Memory B cell (primary cell): ENCODE measurements around the gene DPP6.

ENCODE experiments used
- ATAC-seq: fragments of 150-1000 bp; cut with Tn5 transposase; 2 replicates; pipeline ENCODE4 v1.10.0; 2021; ENCODE audit warnings: low read depth, mild to moderate bottlenecking, moderate library complexity
- DNase-seq, 2 donors: peaks; one replicate each; pipeline ENCODE4 v3.0.0; 2022; ENCODE audit warnings: low spot score in 2 of 2
- H3K27ac Mint-ChIP-seq: one replicate; pipeline ENCODE4 v1.8.0; 2022; ENCODE audit warnings: mild to moderate bottlenecking, moderate library complexity, mixed read lengths
- H3K27me3 Mint-ChIP-seq: one replicate; pipeline ENCODE4 v1.8.0; 2022; ENCODE audit warnings: mixed read lengths
- H3K36me3 Mint-ChIP-seq: one replicate; pipeline ENCODE4 v1.8.0; 2022; ENCODE audit warnings: mild to moderate bottlenecking, mixed read lengths
- H3K4me1 Mint-ChIP-seq: one replicate; pipeline ENCODE4 v1.8.0; 2022; ENCODE audit warnings: mixed read lengths
- H3K4me3 Mint-ChIP-seq: one replicate; pipeline ENCODE4 v1.8.0; 2022; ENCODE audit warnings: mild to moderate bottlenecking, moderate library complexity, mixed read lengths
- H3K9me3 Mint-ChIP-seq: one replicate; pipeline ENCODE4 v1.8.0; 2022; ENCODE audit warnings: mixed read lengths

Gene DPP6

DNA sequence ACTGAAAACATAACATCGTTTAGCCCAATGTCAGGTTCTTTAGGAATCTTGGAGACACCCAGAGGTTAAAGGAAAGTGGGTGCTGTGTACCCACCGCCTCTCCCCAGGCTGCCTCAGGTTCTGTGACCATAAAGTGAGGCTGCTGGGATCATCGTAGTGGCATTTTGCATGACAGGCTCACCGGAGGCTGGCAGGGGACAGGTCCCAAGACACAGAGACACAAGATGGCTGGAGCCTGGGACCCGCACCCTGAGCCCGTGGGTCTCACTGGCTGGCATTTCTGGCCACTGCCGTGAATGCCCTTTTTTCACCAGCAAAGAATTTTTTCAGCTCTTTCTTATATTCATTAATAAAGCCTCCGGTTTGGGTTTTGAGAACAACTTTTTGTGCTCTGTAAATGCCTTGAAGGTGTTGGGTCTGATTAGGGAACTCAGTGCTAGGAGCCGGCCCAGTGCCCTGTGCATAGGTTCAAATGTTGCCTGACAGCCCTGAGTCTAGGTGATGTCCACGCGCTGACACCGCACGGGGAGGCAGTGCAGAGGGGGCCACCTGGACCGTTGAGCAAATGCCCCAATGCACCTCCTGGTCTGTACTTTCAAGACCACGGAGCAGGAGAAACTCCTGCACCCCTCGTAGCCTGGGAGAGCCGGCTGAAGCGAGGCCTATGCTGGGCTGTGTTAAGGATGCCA lies 820.8 kb downstream of the DPP6 start:
- DNase-seq: no peak
- peaks cover 27% of the 10 kb centered on the region for H3K27me3 Mint-ChIP-seq
- H3K9me3 Mint-ChIP-seq: no peaks in the 10 kb centered on the region
- no peak overlapping the region for H3K27ac Mint-ChIP-seq
- no peak overlapping the region for H3K4me3 Mint-ChIP-seq
- ATAC-seq: no peak
- H3K36me3 Mint-ChIP-seq: no peaks in the 10 kb centered on the region
- no peaks in the 10 kb centered on the region for H3K4me1 Mint-ChIP-seq

DNA sequence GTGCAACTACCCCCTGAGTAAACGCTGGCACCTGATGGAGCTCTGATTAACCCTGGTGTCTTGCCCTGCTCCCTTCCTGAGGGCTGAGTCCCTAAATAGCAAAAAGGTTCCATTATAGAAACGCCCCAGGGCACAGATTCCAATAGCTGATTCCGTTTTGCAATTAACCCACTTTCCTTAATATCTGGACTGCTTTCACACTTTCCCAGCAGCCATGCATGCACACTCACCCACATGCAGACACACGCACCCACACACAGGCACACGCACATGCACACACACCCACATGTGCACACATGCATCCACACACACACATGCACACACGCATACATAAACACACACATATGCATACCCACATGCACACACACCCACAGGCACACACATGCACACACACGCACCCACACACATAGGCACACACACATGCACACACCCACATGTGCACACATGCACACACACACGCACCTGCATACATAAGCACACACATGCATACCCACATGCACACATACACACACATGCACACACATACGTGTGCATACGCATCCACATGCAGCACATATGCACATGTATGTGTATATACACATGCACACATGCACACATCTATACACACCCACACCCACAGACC lies 821.4 kb downstream of the DPP6 start:
- ATAC-seq: no peak
- no peak overlapping the region for H3K27ac Mint-ChIP-seq
- peaks cover 27% of the 10 kb centered on the region for H3K27me3 Mint-ChIP-seq
- no peaks in the 10 kb centered on the region for H3K4me1 Mint-ChIP-seq
- no peaks in the 10 kb centered on the region for H3K9me3 Mint-ChIP-seq
- H3K4me3 Mint-ChIP-seq: no peak overlapping the region
- H3K36me3 Mint-ChIP-seq: no peaks in the 10 kb centered on the region
- DNase-seq: no peak

DNA sequence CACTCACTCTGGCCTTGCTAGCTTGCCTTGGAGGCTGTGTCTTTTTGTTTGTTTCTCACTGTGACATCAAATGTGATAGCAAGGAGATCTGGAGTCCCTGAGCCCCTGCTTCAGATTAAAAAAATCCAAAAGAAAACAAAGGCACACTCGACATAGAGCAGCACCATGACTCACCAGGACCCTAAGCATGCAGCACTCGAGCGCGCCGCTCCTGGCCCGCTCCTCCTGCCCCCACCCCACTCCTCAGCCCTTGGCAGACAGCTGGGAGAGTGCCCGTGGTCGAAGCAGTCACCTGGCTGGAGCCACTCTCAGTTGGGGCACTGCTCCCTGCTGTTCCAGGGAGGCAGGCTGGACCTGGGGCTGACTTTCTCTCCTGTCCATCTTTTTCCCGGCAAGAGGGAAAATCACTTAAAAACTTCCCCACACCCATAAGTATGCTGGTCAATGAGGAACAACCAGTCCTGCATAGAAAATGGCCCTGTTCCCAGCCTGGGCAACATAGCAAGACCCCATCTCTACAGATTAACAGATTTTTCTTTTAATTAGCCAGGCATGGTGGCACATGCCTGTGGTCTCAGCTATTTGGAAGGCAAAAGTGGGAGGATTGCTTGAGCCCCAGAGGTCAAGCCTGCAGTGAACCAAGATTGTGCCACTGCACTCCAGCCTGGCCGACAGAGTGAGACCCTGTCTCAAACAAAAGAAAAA lies 822.4 kb downstream of the DPP6 start:
- Mint-ChIP-seq H3K27ac (no peak overlapping the region), H3K36me3 (no peaks in the 10 kb centered on the region), H3K4me3 (no peak overlapping the region), H3K27me3 (peaks cover 21% of the 10 kb centered on the region), H3K4me1 (no peaks in the 10 kb centered on the region), H3K9me3 (no peaks in the 10 kb centered on the region)
- ATAC-seq: no peak
- no peak for DNase-seq

GRCh38 chr7:154875297-154875696 lies 823.1 kb downstream of the DPP6 start:
- peaks cover 21% of the 10 kb centered on the region for H3K27me3 Mint-ChIP-seq
- no peak overlapping the region for H3K4me3 Mint-ChIP-seq

GRCh38 chr7:154876516-154876915 lies 824.3 kb downstream of the DPP6 start:
- Mint-ChIP-seq H3K36me3 (no peaks in the 10 kb centered on the region), H3K27ac (no peak overlapping the region), H3K4me3 (no peak overlapping the region), H3K9me3 (no peaks in the 10 kb centered on the region), H3K27me3 (peaks cover 19% of the 10 kb centered on the region), H3K4me1 (no peaks in the 10 kb centered on the region)
- DNase-seq: no peak
- ATAC-seq: no peak

More at GRCh38 chr7:154875297-154875696, 823.1 kb downstream of the DPP6 start:
- Mint-ChIP-seq H3K27ac (no peak overlapping the region), H3K36me3 (no peaks in the 10 kb centered on the region), H3K4me1 (no peaks in the 10 kb centered on the region), H3K9me3 (no peaks in the 10 kb centered on the region)
- no peak for DNase-seq
- no peak for ATAC-seq

- Mint-ChIP-seq H3K36me3 (no peaks in the 10 kb centered on the region), H3K4me3 (no peak overlapping the region), H3K4me1 (no peaks in the 10 kb centered on the region), H3K27ac (no peak overlapping the region), H3K9me3 (no peaks in the 10 kb centered on the region), H3K27me3 (peaks cover 19% of the 10 kb centered on the region)
- no peak for ATAC-seq
- DNase-seq: no peak
Measured at GRCh38 chr7:154877031-154877430, 824.8 kb downstream of the DPP6 start.

- Mint-ChIP-seq H3K4me3 (no peak overlapping the region), H3K36me3 (no peaks in the 10 kb centered on the region)
- ATAC-seq: no peak
Measured at GRCh38 chr7:154879629-154880028, 827.4 kb downstream of the DPP6 start.

GRCh38 chr7:154880513-154880912 lies 828.3 kb downstream of the DPP6 start:
- H3K27me3 Mint-ChIP-seq: peaks cover 8% of the 10 kb centered on the region
- no peaks in the 10 kb centered on the region for H3K9me3 Mint-ChIP-seq
- ATAC-seq (no peak), DNase-seq (no peak)
- no peak overlapping the region for H3K4me3 Mint-ChIP-seq
- no peak overlapping the region for H3K27ac Mint-ChIP-seq
- no peaks in the 10 kb centered on the region for H3K4me1 Mint-ChIP-seq
- H3K36me3 Mint-ChIP-seq: no peaks in the 10 kb centered on the region

More at GRCh38 chr7:154879629-154880028, 827.4 kb downstream of the DPP6 start:
- H3K27me3 Mint-ChIP-seq: peaks cover 10% of the 10 kb centered on the region
- H3K27ac Mint-ChIP-seq: no peak overlapping the region
- DNase-seq: no peak
- H3K4me1 Mint-ChIP-seq: no peaks in the 10 kb centered on the region
- no peaks in the 10 kb centered on the region for H3K9me3 Mint-ChIP-seq

DNA sequence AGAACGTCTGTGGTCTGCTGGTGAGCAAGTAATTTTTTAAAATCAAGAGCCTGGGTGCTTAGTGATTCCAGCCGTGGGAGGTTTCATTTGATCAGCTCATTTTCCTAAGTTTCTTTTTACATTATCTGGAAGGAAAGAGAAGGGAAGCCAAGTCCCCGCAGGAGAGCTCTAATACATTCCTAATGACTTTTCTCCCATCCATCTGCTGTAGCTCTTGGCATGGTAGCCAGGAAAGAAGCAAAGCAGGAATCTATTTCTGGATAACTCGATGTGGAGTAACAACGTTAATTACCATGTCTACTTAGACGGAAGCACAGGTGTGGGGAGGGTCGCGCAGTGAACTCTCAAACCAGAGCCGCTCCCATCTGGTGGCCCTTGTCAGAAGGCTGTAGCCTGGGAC lies 828.8 kb downstream of the DPP6 start:
- Mint-ChIP-seq H3K4me1 (no peaks in the 10 kb centered on the region), H3K4me3 (no peak overlapping the region), H3K9me3 (no peaks in the 10 kb centered on the region), H3K27me3 (peaks cover 4% of the 10 kb centered on the region), H3K36me3 (no peaks in the 10 kb centered on the region), H3K27ac (no peak overlapping the region)
- ATAC-seq (no peak), DNase-seq (no peak)

GRCh38 chr7:154881526-154881925 lies 829.3 kb downstream of the DPP6 start:
- Mint-ChIP-seq H3K9me3 (no peaks in the 10 kb centered on the region), H3K27me3 (peaks cover 2% of the 10 kb centered on the region), H3K4me3 (no peak overlapping the region), H3K36me3 (no peaks in the 10 kb centered on the region), H3K27ac (no peak overlapping the region), H3K4me1 (no peaks in the 10 kb centered on the region)
- no peak for ATAC-seq
- no peak for DNase-seq

- no peak for ATAC-seq
- Mint-ChIP-seq H3K27me3 (no peaks in the 10 kb centered on the region), H3K4me3 (no peak overlapping the region), H3K9me3 (no peaks in the 10 kb centered on the region), H3K27ac (no peak overlapping the region), H3K36me3 (no peaks in the 10 kb centered on the region), H3K4me1 (no peaks in the 10 kb centered on the region)
- DNase-seq: no peak
Measured at GRCh38 chr7:154882931-154883474, 830.8 kb downstream of the DPP6 start.

GRCh38 chr7:154884348-154884920 lies 832.2 kb downstream of the DPP6 start:
- no peaks in the 10 kb centered on the region for H3K4me1 Mint-ChIP-seq
- H3K4me3 Mint-ChIP-seq: no peak overlapping the region
- peaks cover 1% of the 10 kb centered on the region for H3K27me3 Mint-ChIP-seq
- no peaks in the 10 kb centered on the region for H3K36me3 Mint-ChIP-seq
- no peak overlapping the region for H3K27ac Mint-ChIP-seq
- ATAC-seq (no peak), DNase-seq (no peak)
- H3K9me3 Mint-ChIP-seq: peaks cover 2% of the 10 kb centered on the region

DNA sequence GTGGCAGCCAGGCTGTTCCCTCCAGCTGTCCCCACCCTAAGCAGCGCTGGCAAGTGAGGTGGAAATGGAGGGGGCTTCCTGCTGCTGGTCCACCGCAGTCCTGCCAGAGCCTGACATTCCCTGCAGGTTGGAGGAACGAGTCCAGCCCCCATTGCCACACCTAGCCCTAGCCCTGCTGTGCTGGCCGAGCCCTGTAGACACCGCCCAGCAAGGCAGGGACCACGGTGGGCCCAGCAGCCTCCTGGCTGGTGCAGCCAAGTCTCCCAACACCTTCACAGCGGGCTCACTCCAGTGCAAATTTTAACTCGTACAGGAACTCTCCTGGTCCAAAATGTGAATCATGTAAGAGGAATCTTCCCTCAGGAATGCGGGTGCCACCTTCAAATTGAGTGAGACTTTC lies 834.4 kb downstream of the DPP6 start:
- Mint-ChIP-seq H3K27ac (no peak overlapping the region), H3K4me3 (no peak overlapping the region), H3K4me1 (no peaks in the 10 kb centered on the region), H3K36me3 (no peaks in the 10 kb centered on the region), H3K9me3 (peaks cover 2% of the 10 kb centered on the region), H3K27me3 (peaks cover 3% of the 10 kb centered on the region)
- no peak for DNase-seq
- no peak for ATAC-seq

DNA sequence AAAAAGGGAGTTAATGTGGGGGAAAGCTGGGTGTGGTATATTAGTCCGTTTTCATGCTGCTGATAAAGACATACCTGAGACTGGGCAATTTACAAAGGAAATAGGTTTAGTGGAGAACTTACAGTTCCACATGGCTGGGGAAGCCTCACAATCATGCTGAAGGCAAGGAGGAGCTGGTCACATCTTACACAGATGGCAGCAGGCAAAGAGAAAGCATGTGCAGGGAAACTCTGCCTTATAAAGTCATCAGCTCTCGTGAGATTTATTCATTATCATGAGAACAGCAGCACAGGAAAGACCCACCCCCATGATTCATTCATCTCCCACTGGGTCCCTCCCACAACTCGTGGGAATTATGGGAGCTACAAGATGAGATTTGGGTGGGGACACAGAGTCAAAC lies 836.5 kb downstream of the DPP6 start:
- Mint-ChIP-seq H3K27me3 (peaks cover 5% of the 10 kb centered on the region), H3K36me3 (no peaks in the 10 kb centered on the region)

More for the DNA sequence above, 836.5 kb downstream of the DPP6 start:
- H3K4me1 Mint-ChIP-seq: no peaks in the 10 kb centered on the region
- H3K27ac Mint-ChIP-seq: no peak overlapping the region
- DNase-seq: no peak
- H3K4me3 Mint-ChIP-seq: no peak overlapping the region
- no peak for ATAC-seq
- peaks cover 2% of the 10 kb centered on the region for H3K9me3 Mint-ChIP-seq
